Measurements from ENCODE around the gene HPS3. TPM values are rescaled to one million over a fixed set of nuclear protein-coding genes. Genes with fewer than 3 reads are reported as not detected.
"Not testable (repeated sequence)": the region's sequence is repeated elsewhere in the genome, so short reads cannot be mapped to it uniquely, and the experiment has no call there.

The HPS3 gene
- polyA plus RNA-seq, 1 experiment: 28.1 TPM

DNA sequence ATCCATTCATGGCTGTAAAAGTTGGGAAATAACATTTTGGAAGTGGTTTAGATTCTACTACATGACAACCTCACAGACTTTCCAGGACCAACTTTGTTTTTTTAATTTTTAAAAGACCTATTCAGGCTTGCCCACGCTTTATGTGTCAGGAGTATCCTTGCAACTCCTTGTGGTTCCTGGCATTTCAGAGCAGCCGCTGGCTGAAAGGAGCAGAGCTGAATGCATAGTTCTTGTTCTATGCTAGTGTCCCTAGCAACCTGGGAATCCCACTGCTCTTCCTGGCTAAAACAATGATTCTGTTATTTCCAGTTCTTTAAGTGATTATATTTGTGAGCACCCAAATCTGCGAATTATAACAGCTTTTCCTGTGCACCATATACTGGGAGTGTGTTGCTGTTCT lies 57.3 kb downstream of the HPS3 start:
- TF ChIP-seq, protein P1, sequence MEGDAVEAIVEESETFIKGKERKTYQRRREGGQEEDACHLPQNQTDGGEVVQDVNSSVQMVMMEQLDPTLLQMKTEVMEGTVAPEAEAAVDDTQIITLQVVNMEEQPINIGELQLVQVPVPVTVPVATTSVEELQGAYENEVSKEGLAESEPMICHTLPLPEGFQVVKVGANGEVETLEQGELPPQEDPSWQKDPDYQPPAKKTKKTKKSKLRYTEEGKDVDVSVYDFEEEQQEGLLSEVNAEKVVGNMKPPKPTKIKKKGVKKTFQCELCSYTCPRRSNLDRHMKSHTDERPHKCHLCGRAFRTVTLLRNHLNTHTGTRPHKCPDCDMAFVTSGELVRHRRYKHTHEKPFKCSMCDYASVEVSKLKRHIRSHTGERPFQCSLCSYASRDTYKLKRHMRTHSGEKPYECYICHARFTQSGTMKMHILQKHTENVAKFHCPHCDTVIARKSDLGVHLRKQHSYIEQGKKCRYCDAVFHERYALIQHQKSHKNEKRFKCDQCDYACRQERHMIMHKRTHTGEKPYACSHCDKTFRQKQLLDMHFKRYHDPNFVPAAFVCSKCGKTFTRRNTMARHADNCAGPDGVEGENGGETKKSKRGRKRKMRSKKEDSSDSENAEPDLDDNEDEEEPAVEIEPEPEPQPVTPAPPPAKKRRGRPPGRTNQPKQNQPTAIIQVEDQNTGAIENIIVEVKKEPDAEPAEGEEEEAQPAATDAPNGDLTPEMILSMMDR (IDR thresholded peaks at IDR 0.05; ENCODE audit: low read depth, low read length): no peak
- POLR2A ChIA-PET: no interaction called here
- H3K9me3 ChIP-seq (ENCODE audit: control insufficient read depth, insufficient read depth, low read length): no peaks in the 10 kb centered on the region
- CTCF ChIA-PET: interaction anchor here (0.9 kb wide), 1 partner anchor 231 kb away, joined by 3 read pairs; no protein-coding TSS in a partner anchor
- H3K27ac ChIP-seq (ENCODE audit: low read depth, low read length): no peak overlapping the region
- no peak overlapping the region for H3K4me3 ChIP-seq (ENCODE audit: low read depth, low read length)
- no peak for DNase-seq (ENCODE audit: low read depth, low spot score)
- no peaks in the 10 kb centered on the region for H3K27me3 ChIP-seq (ENCODE audit: control insufficient read depth, insufficient read depth, low read length)

DNA sequence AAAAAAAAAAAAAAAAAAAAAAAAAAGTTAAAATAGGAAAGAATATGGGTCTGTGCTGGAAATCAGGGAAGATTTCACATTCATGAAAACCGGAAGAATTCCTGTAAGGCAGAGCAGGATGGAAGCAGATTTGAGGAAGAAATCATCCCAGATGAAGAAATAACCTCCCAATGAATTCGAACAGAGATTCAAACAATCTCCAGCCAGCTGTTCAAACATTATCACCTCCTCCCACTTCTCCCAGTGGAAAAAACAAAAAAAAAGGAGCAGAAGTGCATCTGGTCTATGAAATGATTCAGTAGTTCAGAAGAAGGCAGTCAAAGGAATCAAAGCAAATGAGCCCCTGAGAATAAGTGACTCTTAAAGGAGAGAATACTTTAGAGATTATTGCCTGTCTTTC lies 59.1 kb downstream of the HPS3 start:
- no peaks in the 10 kb centered on the region for H3K27me3 ChIP-seq (ENCODE audit: control insufficient read depth, insufficient read depth, low read length)
- H3K4me3 ChIP-seq (ENCODE audit: low read depth, low read length): no peak overlapping the region
- H3K9me3 ChIP-seq (ENCODE audit: control insufficient read depth, insufficient read depth, low read length): no peaks in the 10 kb centered on the region
- ChIA-PET CTCF (interaction anchor here (0.6 kb wide), 1 partner anchor 14 kb away, joined by 4 read pairs; no protein-coding TSS in a partner anchor), POLR2A (no interaction called here)
- no peak overlapping the region for H3K27ac ChIP-seq (ENCODE audit: low read depth, low read length)
- no peak for DNase-seq (ENCODE audit: low read depth, low spot score)
- TF ChIP-seq, protein P1 (IDR thresholded peaks at IDR 0.05; ENCODE audit: low read depth, low read length): no peak

DNA sequence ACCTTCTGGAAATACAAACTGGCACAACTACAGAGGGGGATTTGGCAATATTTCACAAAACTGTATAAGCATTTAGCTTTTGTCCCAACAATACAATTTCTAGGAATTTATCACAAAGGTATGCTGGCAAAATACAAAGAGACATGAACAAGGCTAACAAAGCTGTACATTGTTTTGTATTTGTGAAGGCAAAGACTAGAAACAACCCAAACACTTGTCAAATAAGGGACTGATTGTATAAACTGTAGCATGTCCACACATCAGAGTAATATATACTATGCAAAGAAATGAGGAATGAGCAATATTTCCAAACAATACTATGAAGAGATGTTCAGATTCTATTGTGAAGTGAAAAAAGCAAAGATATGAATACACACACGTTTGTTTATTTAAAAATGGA lies 65.8 kb downstream of the HPS3 start:
- Histone ChIP-seq H3K9me3 (ENCODE audit: control insufficient read depth, insufficient read depth, low read length) (no peaks in the 10 kb centered on the region), H3K27ac (ENCODE audit: low read depth, low read length) (no peak overlapping the region), H3K4me3 (ENCODE audit: low read depth, low read length) (no peak overlapping the region), H3K27me3 (ENCODE audit: control insufficient read depth, insufficient read depth, low read length) (no peaks in the 10 kb centered on the region)
- CTCF ChIA-PET: no interaction called here
- DNase-seq (ENCODE audit: low read depth, low spot score): no peak
- POLR2A ChIA-PET: no interaction called here
- TF ChIP-seq, protein P1 (IDR thresholded peaks at IDR 0.05; ENCODE audit: low read depth, low read length): no peak

DNA sequence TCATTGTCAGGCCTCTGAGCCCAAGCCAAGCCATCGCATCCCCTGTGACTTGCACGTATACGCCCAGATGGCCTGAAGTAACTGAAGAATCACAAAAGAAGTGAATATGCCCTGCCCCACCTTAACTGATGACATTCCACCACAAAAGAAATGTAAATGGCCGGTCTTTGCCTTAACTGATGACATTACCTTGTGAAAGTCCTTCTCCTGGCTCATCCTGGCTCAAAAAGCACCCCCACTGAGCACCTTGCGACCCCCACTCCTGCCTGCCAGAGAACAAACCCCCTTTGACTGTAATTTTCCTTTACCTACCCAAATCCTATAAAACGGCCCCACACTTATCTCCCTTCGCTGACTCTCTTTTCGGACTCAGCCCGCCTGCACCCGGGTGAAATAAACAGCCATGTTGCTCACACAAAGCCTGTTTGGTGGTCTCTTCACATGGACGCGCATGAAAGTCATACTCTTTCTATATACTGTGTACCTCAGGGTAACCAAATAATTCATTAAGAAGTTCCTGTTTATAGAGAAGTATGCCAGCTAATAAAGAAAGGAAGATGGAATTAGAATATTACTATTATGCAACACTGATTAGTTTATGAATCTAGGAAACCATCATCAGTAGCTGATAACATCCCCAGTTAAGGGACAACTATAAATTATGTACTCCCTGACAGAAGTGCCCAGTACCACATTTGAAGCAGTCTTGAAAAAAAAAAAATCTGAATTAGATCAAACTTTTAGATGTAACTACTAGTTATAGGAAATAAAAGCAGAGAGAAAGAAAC lies 67.6 kb downstream of the HPS3 start:
- H3K27ac ChIP-seq (ENCODE audit: low read depth, low read length); DNase-seq (ENCODE audit: low read depth, low spot score); POLR2A ChIA-PET; H3K9me3 ChIP-seq (ENCODE audit: control insufficient read depth, insufficient read depth, low read length); H3K27me3 ChIP-seq (ENCODE audit: control insufficient read depth, insufficient read depth, low read length); CTCF ChIA-PET; H3K4me3 ChIP-seq (ENCODE audit: low read depth, low read length): not testable (repeated sequence)

DNA sequence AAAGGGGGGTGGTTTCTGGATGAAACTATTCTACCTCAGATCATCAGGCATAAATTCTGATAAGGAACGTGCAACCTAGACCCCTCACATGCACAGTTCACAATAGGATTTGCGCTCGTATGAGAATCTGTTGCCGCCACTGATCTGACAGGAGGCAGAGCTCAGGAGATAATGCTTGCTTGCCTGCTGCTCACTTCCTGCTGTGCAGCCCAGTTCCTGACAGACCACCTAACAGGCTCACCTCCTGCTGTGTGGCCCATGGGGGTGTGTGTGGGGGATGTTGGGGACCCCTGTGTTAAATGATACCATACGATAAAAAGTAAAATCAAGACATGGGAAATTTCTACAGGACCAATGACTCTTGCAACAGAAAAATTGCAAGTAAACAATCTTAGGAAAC lies 68.2 kb downstream of the HPS3 start:
- ChIA-PET CTCF (no interaction called here), POLR2A (no interaction called here)
- Histone ChIP-seq H3K9me3 (ENCODE audit: control insufficient read depth, insufficient read depth, low read length) (no peaks in the 10 kb centered on the region), H3K27me3 (ENCODE audit: control insufficient read depth, insufficient read depth, low read length) (no peaks in the 10 kb centered on the region), H3K4me3 (ENCODE audit: low read depth, low read length) (no peak overlapping the region), H3K27ac (ENCODE audit: low read depth, low read length) (no peak overlapping the region)
- TF ChIP-seq, protein P1 (IDR thresholded peaks at IDR 0.05; ENCODE audit: low read depth, low read length): no peak
- no peak for DNase-seq (ENCODE audit: low read depth, low spot score)

Measured in AG04450 (cell line).